T-cell (primary cell): ENCODE results near the gene ZNF140. TPM values are rescaled to one million over a fixed set of nuclear protein-coding genes. Genes with fewer than 3 reads are reported as not detected.
A peak's percentile ranks its signal among the peaks of the same experiment; 100 is the strongest.

Experiments used
- ATAC-seq, 4 experiments: fragments of 200-7000 bp in 3 of 4; fragments of 150-1000 bp in 1 of 4; cut with Tn5 transposase; replicated peaks in 1 of 4; 1 replicate in 3 of 4; 2 replicates in 1 of 4; pipeline ENCODE4 v1.10.0; 2021; ENCODE audit warnings: moderate library complexity in 3 of 4, mild to moderate bottlenecking in 2 of 4, moderate number of reproducible peaks in 1 of 4
- CTCF ChIA-PET, 2 donors: fragments of 300-600 bp; sonication (Branson Sonifier 250); formaldehyde crosslinking; loops; one replicate each; lab custom pipeline; 2022; ENCODE audit warnings: antibody characterized with exemption in 2 of 2; lab: Charles Lee
- POLR2A ChIA-PET, 2 donors: fragments of 300-600 bp; sonication (Branson Sonifier 250); formaldehyde crosslinking; loops; one replicate each; lab custom pipeline; 2022; ENCODE audit warnings: antibody characterized with exemption in 2 of 2; lab: Charles Lee
- DNase-seq, 35 experiments: peaks; one replicate each; pipeline versions ENCODE4 v3.0.0 to v3.0.0-alpha.2; 2013 to 2023
- H3K27ac ChIP-seq: one replicate; pipeline ENCODE4 v1.5.1; 2013; ENCODE audit warnings: low read length
- H3K27me3 ChIP-seq, 2 experiments: replicated peaks in 1 of 2; 1 replicate in 1 of 2; 2 replicates in 1 of 2; pipeline versions ENCODE4 v1.6.1 to v1.7.0; 2013; ENCODE audit warnings: low read length in 1 of 2, mixed read lengths in 1 of 2; ENCODE audit not compliant: control insufficient read depth in 2 of 2, insufficient read depth in 2 of 2; ENCODE audit errors: extremely low read depth in 1 of 2
- H3K36me3 ChIP-seq, 2 donors: 1 replicate in 1 of 2; 2 replicates in 1 of 2; pipeline versions ENCODE4 v1.6.1 to v1.7.0; 2013; ENCODE audit warnings: low read length in 1 of 2; ENCODE audit not compliant: control insufficient read depth in 2 of 2, insufficient read depth in 1 of 2; ENCODE audit errors: extremely low read depth in 1 of 2
- H3K4me1 ChIP-seq, 2 experiments: 1 replicate in 1 of 2; 2 replicates in 1 of 2; pipeline versions ENCODE4 v1.6.1 to v1.7.0; 2013; ENCODE audit warnings: low read length in 2 of 2, mixed read lengths in 1 of 2; ENCODE audit not compliant: insufficient read depth in 2 of 2, control insufficient read depth in 1 of 2; ENCODE audit errors: extremely low read depth in 1 of 2
- H3K4me3 ChIP-seq, 2 donors: 1 replicate in 1 of 2; 2 replicates in 1 of 2; pipeline versions ENCODE4 v1.5.1 to v1.7.0; 2013; ENCODE audit warnings: mild to moderate bottlenecking in 2 of 2, low read length in 1 of 2, moderate library complexity in 1 of 2; ENCODE audit not compliant: control insufficient read depth in 1 of 2; ENCODE audit errors: extremely low read depth in 1 of 2
- H3K9me3 ChIP-seq: 2 replicates; pipeline ENCODE4 v1.7.0; 2013
- H3K27ac Mint-ChIP-seq, 2 donors: one replicate each; pipeline ENCODE4 v1.8.0; 2020 to 2021; ENCODE audit warnings: mild to moderate bottlenecking in 2 of 2, mixed read lengths in 2 of 2
- H3K27me3 Mint-ChIP-seq, 2 donors: one replicate each; pipeline ENCODE4 v1.8.0; 2021 to 2022; ENCODE audit warnings: mixed read lengths in 2 of 2
- H3K36me3 Mint-ChIP-seq: one replicate; pipeline ENCODE4 v1.8.0; 2021; ENCODE audit warnings: mixed read lengths
- H3K4me1 Mint-ChIP-seq, 3 donors: one replicate each; pipeline ENCODE4 v1.8.0; 2020 to 2022; ENCODE audit warnings: mixed read lengths in 3 of 3, mild to moderate bottlenecking in 1 of 3
- H3K4me3 Mint-ChIP-seq, 3 donors: one replicate each; pipeline ENCODE4 v1.8.0; 2020 to 2022; ENCODE audit warnings: mild to moderate bottlenecking in 3 of 3, mixed read lengths in 3 of 3, moderate library complexity in 3 of 3
- H3K9me3 Mint-ChIP-seq, 3 donors: one replicate each; pipeline ENCODE4 v1.8.0; 2020 to 2022; ENCODE audit warnings: mixed read lengths in 3 of 3
- WGBS: methylation state at CpG from one replicate; pipeline ENCODE4 v1.1.5; 2013; ENCODE audit warnings: missing lambda C conversion rate; ENCODE audit not compliant: insufficient coverage; 5-methylcytosine and 5-hydroxymethylcytosine counted together
- total RNA-seq, 35 experiments: library from RNA in 6 of 35; stranded (reverse) in 6 of 35; fragments of 120-200 nt in 1 of 35; gene quantifications; one replicate each; pipeline versions ENCODE4 v1.2.1 to v1.2.4 and lab custom pipeline; 2013 to 2026

Gene ZNF140
- total RNA-seq, 5 donors from 2014 or later (not counting 1 experiment from before 2014, with no cell fraction given): 12.6 to 20.8 (median 20.3) TPM

DNA sequence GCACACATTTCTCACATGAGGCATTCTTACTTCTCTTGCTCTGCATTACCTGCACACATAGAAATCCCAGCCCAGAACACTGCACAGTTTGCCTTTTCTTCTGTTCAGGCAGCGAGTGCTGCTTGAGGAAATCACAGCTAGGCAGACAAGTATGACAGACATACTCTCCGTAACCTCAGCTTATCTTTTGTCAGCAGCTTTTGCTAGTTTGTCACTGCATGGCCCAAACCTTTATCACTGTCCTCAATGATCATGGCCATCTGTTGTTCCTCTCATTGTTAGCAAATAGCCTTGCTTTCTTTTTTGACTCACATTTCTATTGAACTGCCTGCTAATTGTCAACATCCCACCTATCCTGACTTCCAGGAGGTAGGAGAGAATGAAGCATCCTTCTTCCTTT, 55.0 kb downstream of the ZNF140 start:
- Histone ChIP-seq H3K27ac (no peak overlapping the region), H3K9me3 (peaks cover 43% of the 10 kb centered on the region), H3K27me3 (no peaks in the 10 kb centered on the region), H3K4me1 (peaks cover 3 to 4% of the 10 kb centered on the region in 2 experiments), H3K36me3 (peaks cover 18 to 28% of the 10 kb centered on the region in 2 donors), H3K4me3 (no peak overlapping the region)
- Mint-ChIP-seq H3K27ac (no peak overlapping the region), H3K27me3 (no peaks in the 10 kb centered on the region), H3K36me3 (peaks cover 85% of the 10 kb centered on the region), H3K4me3 (no peak overlapping the region), H3K4me1 (peaks cover 10 to 14% (median 12%) of the 10 kb centered on the region in 3 donors), H3K9me3 (peaks cover 44 to 75% (median 56%) of the 10 kb centered on the region in 3 donors)
- ChIA-PET POLR2A (no interaction called here), CTCF (no interaction called here)
- no peak for ATAC-seq
- DNase-seq: no peak
- 100% methylated on average over 1 of the region's 2 CpGs for WGBS

DNA sequence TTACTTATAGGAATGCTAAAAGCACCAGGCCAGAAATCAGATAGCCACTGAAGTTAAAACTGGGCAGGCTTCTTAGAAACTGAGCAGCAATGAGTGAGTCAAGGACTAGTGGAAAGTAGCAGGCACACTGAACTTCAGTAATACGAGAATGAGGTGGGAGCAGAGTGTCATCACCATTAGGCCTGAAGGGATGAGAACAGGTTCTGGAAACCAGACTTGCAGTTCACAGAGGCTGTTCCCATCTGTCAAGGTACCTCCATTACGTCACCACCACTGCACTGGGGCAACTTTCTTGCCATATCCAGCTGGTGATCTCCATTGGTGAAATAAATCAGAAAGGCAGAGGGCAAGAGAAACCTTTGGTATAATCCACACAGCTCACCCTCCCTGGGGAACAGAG, 65.3 kb downstream of the ZNF140 start:
- H3K4me3 Mint-ChIP-seq: no peak overlapping the region
- peaks cover 25 to 34% of the 10 kb centered on the region in 2 donors for H3K36me3 ChIP-seq
- H3K27me3 ChIP-seq: no peaks in the 10 kb centered on the region
- H3K4me3 ChIP-seq: peak overlapping the region in 1 of 2 donors; percentile 5
- DNase-seq: no peak
- 100% methylated on average over 1 of the region's 2 CpGs for WGBS
- no peak for ATAC-seq
- peaks cover 85% of the 10 kb centered on the region for H3K36me3 Mint-ChIP-seq
- no peaks in the 10 kb centered on the region for H3K4me1 ChIP-seq
- H3K27ac Mint-ChIP-seq: no peak overlapping the region
- H3K9me3 Mint-ChIP-seq: peaks cover 26 to 67% (median 48%) of the 10 kb centered on the region in 3 donors
- H3K9me3 ChIP-seq: peaks cover 26% of the 10 kb centered on the region
- H3K27me3 Mint-ChIP-seq: no peaks in the 10 kb centered on the region
- ChIA-PET POLR2A (no interaction called here), CTCF (no interaction called here)
- no peaks in the 10 kb centered on the region for H3K4me1 Mint-ChIP-seq
- no peak overlapping the region for H3K27ac ChIP-seq

DNA sequence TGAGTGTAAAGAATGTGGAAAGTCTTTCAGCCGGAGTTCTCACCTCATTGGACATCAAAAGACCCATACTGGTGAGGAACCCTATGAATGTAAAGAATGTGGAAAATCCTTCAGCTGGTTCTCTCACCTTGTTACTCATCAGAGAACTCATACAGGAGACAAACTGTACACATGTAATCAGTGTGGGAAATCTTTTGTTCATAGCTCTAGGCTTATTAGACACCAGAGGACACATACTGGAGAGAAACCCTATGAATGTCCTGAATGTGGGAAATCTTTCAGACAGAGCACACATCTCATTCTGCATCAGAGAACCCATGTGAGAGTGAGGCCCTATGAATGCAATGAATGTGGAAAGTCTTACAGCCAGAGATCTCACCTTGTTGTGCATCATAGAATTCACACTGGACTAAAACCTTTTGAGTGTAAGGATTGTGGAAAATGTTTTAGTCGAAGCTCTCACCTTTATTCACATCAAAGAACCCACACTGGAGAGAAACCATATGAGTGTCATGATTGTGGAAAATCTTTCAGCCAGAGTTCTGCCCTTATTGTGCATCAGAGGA, 75.5 kb downstream of the ZNF140 start:
- no peak overlapping the region for H3K4me3 ChIP-seq
- ChIA-PET POLR2A (interaction anchor here in 1 of 2 donors (0.5 to 0.6 kb wide), 2 partner anchors 51 to 70 kb away, joined by 3 to 7 read pairs; no protein-coding TSS in a partner anchor), CTCF (no interaction called here)
- H3K9me3 ChIP-seq: peaks cover 54% of the 10 kb centered on the region
- H3K4me1 Mint-ChIP-seq: no peaks in the 10 kb centered on the region
- H3K4me1 ChIP-seq: no peaks in the 10 kb centered on the region
- DNase-seq (no peak), ATAC-seq (no peak)
- peaks cover 24 to 79% (median 72%) of the 10 kb centered on the region in 3 donors for H3K9me3 Mint-ChIP-seq
- H3K27me3 ChIP-seq: no peaks in the 10 kb centered on the region
- H3K27ac ChIP-seq: no peak overlapping the region
- peaks cover 81% of the 10 kb centered on the region for H3K36me3 Mint-ChIP-seq
- H3K27ac Mint-ChIP-seq: no peak overlapping the region
- no peak overlapping the region for H3K4me3 Mint-ChIP-seq
- peaks cover 32 to 49% of the 10 kb centered on the region in 2 donors for H3K36me3 ChIP-seq
- WGBS: no CpG with 5 or more reads among the region's 2 CpGs
- no peaks in the 10 kb centered on the region for H3K27me3 Mint-ChIP-seq

Other genes with a start within 250 kb of the ZNF140 start
- gene CHFR, start 193.3 kb upstream of the ZNF140 start, total RNA-seq: 100 to 1,000 TPM in 1 of 5 donors, 10 to 100 TPM in 4; 84.2 to 107 (median 86.0) TPM
- gene ZNF605, start 124.6 kb upstream of the ZNF140 start, total RNA-seq: 10 to 100 TPM in 3 of 5 donors, 1 to 10 TPM in 2; 5.1 to 13.1 (median 12.1) TPM
- gene ZNF26, start 94.6 kb upstream of the ZNF140 start, total RNA-seq: 10 to 100 TPM; 29.2 to 37.2 (median 32.7) TPM
- 10 to 100 TPM; 26.6 to 38.9 (median 35.9) TPM for gene ZNF84, start 43.4 kb upstream of the ZNF140 start, total RNA-seq
- gene ZNF891, start 49.4 kb downstream of the ZNF140 start, total RNA-seq: 1 to 10 TPM; 4.9 to 6.0 (median 5.1) TPM
- 10 to 100 TPM; 11.7 to 46.6 (median 15.6) TPM for gene ZNF10, start 49.7 kb downstream of the ZNF140 start, total RNA-seq
- 10 to 100 TPM; 19.0 to 30.9 (median 27.7) TPM for gene ZNF268, start 100.6 kb downstream of the ZNF140 start, total RNA-seq
- gene ANHX, start 155.0 kb downstream of the ZNF140 start, total RNA-seq: not detected